IPS-18a (cell line): ENCODE data around the gene ADARB2.

Source experiments
- H3K27ac ChIP-seq: one replicate; pipeline ENCODE4 v1.5.1; 2013; ENCODE audit warnings: low read length
- H3K27me3 ChIP-seq: one replicate; pipeline ENCODE4 v1.6.1; 2013; ENCODE audit warnings: mild to moderate bottlenecking, low read length; ENCODE audit not compliant: control insufficient read depth, insufficient read depth
- H3K36me3 ChIP-seq: one replicate; pipeline ENCODE4 v1.6.1; 2013; ENCODE audit warnings: low read depth, low read length; ENCODE audit not compliant: control insufficient read depth
- H3K4me1 ChIP-seq: one replicate; pipeline ENCODE4 v1.6.1; 2013; ENCODE audit warnings: low read depth, low read length; ENCODE audit not compliant: control insufficient read depth
- H3K4me3 ChIP-seq: one replicate; pipeline ENCODE4 v1.5.1; 2013; ENCODE audit warnings: low read length
- H3K9ac ChIP-seq: one replicate; pipeline ENCODE4 v1.6.1; 2013; ENCODE audit warnings: mild to moderate bottlenecking, low read length, moderate library complexity
- H3K9me3 ChIP-seq: one replicate; pipeline ENCODE4 v1.6.1; 2013; ENCODE audit warnings: low read depth, low read length; ENCODE audit not compliant: control insufficient read depth

The ADARB2 gene

GRCh38 chr10:1390200-1390599 lies 347.1 kb downstream of the ADARB2 start:
- Histone ChIP-seq H3K4me1 (no peaks in the 10 kb centered on the region), H3K27me3 (no peaks in the 10 kb centered on the region), H3K4me3 (no peak overlapping the region), H3K36me3 (no peaks in the 10 kb centered on the region), H3K9ac (no peak overlapping the region), H3K9me3 (no peaks in the 10 kb centered on the region), H3K27ac (no peak overlapping the region)

GRCh38 chr10:1384026-1384425 lies 353.3 kb downstream of the ADARB2 start:
- H3K27me3 ChIP-seq: no peaks in the 10 kb centered on the region
- H3K9ac ChIP-seq: no peak overlapping the region
- peaks cover 20% of the 10 kb centered on the region for H3K4me1 ChIP-seq
- no peak overlapping the region for H3K4me3 ChIP-seq
- H3K27ac ChIP-seq: no peak overlapping the region
- no peaks in the 10 kb centered on the region for H3K36me3 ChIP-seq
- H3K9me3 ChIP-seq: no peaks in the 10 kb centered on the region

- H3K4me1 ChIP-seq: peaks cover 20% of the 10 kb centered on the region
- H3K27ac ChIP-seq: no peak overlapping the region
- no peak overlapping the region for H3K4me3 ChIP-seq
- H3K27me3 ChIP-seq: no peaks in the 10 kb centered on the region
- H3K9ac ChIP-seq: no peak overlapping the region
- H3K9me3 ChIP-seq: no peaks in the 10 kb centered on the region
- H3K36me3 ChIP-seq: no peaks in the 10 kb centered on the region
Measured at GRCh38 chr10:1382711-1383110, 354.6 kb downstream of the ADARB2 start.

- Histone ChIP-seq H3K36me3 (no peaks in the 10 kb centered on the region), H3K4me1 (peaks cover 20% of the 10 kb centered on the region), H3K4me3 (no peak overlapping the region), H3K27ac (no peak overlapping the region), H3K27me3 (no peaks in the 10 kb centered on the region), H3K9me3 (no peaks in the 10 kb centered on the region), H3K9ac (no peak overlapping the region)
Measured at GRCh38 chr10:1381339-1381738, 356.0 kb downstream of the ADARB2 start.

GRCh38 chr10:1380088-1380671 lies 357.1 kb downstream of the ADARB2 start:
- H3K9ac ChIP-seq: no peak overlapping the region

GRCh38 chr10:1379601-1380000 lies 357.7 kb downstream of the ADARB2 start:
- no peak overlapping the region for H3K9ac ChIP-seq
- H3K27me3 ChIP-seq: no peaks in the 10 kb centered on the region
- no peaks in the 10 kb centered on the region for H3K9me3 ChIP-seq
- peak overlapping the region; percentile 17 for H3K4me3 ChIP-seq
- H3K36me3 ChIP-seq: no peaks in the 10 kb centered on the region
- H3K4me1 ChIP-seq: peaks cover 20% of the 10 kb centered on the region
- no peak overlapping the region for H3K27ac ChIP-seq

More at GRCh38 chr10:1380088-1380671, 357.1 kb downstream of the ADARB2 start:
- H3K4me3 ChIP-seq: peak overlapping the region; percentile 17
- no peaks in the 10 kb centered on the region for H3K27me3 ChIP-seq
- H3K9me3 ChIP-seq: no peaks in the 10 kb centered on the region
- no peaks in the 10 kb centered on the region for H3K36me3 ChIP-seq
- H3K4me1 ChIP-seq: peaks cover 20% of the 10 kb centered on the region
- H3K27ac ChIP-seq: no peak overlapping the region

GRCh38 chr10:1378473-1378872 lies 358.9 kb downstream of the ADARB2 start:
- Histone ChIP-seq H3K9me3 (no peaks in the 10 kb centered on the region), H3K27me3 (no peaks in the 10 kb centered on the region), H3K4me3 (no peak overlapping the region), H3K9ac (no peak overlapping the region), H3K4me1 (peaks cover 20% of the 10 kb centered on the region), H3K36me3 (no peaks in the 10 kb centered on the region), H3K27ac (no peak overlapping the region)

GRCh38 chr10:1377740-1378397 lies 359.5 kb downstream of the ADARB2 start:
- Histone ChIP-seq H3K9me3 (no peaks in the 10 kb centered on the region), H3K4me3 (no peak overlapping the region), H3K27me3 (no peaks in the 10 kb centered on the region), H3K4me1 (peaks cover 20% of the 10 kb centered on the region), H3K27ac (no peak overlapping the region), H3K36me3 (no peaks in the 10 kb centered on the region), H3K9ac (no peak overlapping the region)

GRCh38 chr10:1377231-1377630 lies 360.1 kb downstream of the ADARB2 start:
- H3K9ac ChIP-seq: no peak overlapping the region
- peaks cover 20% of the 10 kb centered on the region for H3K4me1 ChIP-seq
- no peak overlapping the region for H3K27ac ChIP-seq
- H3K9me3 ChIP-seq: no peaks in the 10 kb centered on the region
- no peaks in the 10 kb centered on the region for H3K36me3 ChIP-seq
- no peak overlapping the region for H3K4me3 ChIP-seq
- no peaks in the 10 kb centered on the region for H3K27me3 ChIP-seq

GRCh38 chr10:1376384-1376945 lies 360.9 kb downstream of the ADARB2 start:
- no peaks in the 10 kb centered on the region for H3K36me3 ChIP-seq
- peaks cover 18% of the 10 kb centered on the region for H3K4me1 ChIP-seq
- no peak overlapping the region for H3K9ac ChIP-seq
- H3K4me3 ChIP-seq: no peak overlapping the region
- no peaks in the 10 kb centered on the region for H3K27me3 ChIP-seq
- H3K9me3 ChIP-seq: no peaks in the 10 kb centered on the region
- no peak overlapping the region for H3K27ac ChIP-seq

- Histone ChIP-seq H3K9ac (no peak overlapping the region), H3K4me1 (peaks cover 9% of the 10 kb centered on the region), H3K4me3 (no peak overlapping the region), H3K36me3 (no peaks in the 10 kb centered on the region), H3K27ac (no peak overlapping the region), H3K27me3 (no peaks in the 10 kb centered on the region), H3K9me3 (no peaks in the 10 kb centered on the region)
Measured at GRCh38 chr10:1375346-1376170, 361.8 kb downstream of the ADARB2 start.
